ENCODE data around the gene FGR.

The FGR gene

GRCh38 chr1:27566462-27567145 lies 68.4 kb downstream of the FGR start:
- no peak for DNase-seq (ENCODE audit: low spot score)

DNA sequence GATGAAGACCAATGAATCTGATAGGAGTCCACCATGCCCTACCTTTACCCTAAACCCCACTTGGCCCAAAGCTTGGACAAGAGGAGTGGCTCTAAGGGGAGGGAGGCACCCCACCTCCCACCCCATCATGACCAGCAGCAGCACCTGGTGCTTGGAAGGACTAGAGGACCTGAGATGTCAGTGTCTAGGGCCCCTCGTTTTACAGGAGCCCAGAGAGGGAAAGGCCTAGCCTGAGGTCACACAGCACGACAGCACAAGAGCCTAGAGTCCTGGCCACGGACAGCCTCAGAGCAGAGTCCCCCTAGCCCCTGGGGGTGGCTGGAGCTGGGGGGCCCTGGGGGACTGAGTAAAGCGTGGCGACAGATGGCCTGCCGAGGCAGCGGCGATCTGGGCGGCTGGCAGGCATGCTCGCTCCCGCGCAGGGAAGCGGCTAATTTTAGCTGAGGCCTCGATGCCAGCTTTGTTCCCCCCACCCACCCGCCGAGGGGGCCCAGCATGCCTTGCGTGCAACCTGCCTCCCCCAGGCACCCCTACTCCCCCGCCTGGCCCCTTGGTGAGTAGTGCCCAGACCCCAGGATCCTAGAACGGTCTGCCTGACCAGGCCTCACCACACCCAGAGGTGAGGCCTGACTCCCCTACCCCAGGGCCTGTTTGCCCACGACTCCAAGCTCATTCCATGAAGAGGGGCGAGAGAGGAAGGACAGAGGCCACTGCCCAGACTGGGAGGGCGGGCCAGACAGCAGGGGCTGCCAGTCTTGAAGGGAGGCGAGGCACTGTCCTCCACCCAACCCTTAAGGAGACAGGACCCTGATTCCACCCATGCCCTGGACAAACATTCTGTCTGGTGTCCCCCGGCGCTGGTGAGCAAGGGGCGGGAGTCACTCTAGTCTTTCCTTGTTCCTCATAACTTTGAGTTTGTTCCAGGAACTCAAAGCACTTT lies 70.0 kb downstream of the FGR start:
- no peak for DNase-seq (ENCODE audit: low spot score)

GRCh38 chr1:27563591-27564471 lies 71.2 kb downstream of the FGR start:
- no peak for DNase-seq (ENCODE audit: low spot score)

DNA sequence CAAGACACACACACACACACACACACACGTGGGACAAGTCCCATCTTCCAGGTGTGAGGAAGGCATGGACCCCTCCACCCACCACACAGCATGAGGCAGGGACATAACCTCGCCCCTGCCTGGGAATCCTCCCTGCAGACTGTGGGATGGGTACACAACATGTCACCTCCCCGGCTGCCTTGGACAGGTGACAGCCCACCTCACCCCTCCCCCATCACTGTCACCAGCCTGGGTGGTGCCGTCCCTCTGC lies 71.7 kb downstream of the FGR start:
- no peak for DNase-seq (ENCODE audit: low spot score)

DNA sequence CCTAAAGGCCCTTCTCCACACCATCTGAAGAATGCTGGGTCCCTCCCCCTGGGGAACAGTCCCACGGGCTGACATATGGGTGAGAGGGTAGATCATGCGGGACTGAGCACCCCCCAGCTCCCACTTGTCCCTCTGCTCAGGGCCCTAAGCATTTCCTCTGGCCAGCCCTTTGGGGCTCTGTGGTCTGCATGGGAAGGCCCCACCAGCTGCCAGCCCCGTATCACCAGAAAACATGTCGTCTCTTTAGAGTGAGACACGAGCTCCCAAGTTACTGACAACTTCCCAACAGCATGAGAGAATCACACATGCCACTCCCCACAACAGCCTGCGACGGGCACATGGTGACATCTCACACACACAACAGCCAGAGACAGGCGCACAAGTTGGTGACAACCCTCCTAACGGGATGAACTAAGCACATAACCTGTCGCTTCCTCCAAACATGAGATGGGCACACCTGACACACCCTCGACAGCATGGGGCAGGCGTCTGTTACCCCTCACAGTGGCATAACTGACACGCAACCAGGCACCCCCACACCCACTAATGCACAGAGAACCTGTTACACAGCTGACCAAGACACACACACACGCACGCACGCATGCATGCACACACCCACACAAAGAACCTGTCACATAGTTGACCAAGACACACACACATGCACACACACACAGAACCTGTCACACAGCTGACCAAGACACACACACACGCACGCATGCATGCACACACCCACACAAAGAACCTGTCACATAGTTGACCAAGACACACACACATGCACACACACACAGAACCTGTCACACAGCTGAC lies 72.2 kb downstream of the FGR start:
- DNase-seq (ENCODE audit: low spot score): no peak
